MM.1S (cell line): ENCODE data around the gene ARAP3.

Experiments used
- DNase-seq: peaks from one replicate; pipeline ENCODE4 v3.0.0-alpha.2; 2015
- H2AFZ ChIP-seq: fragments of 300-600 bp; sonication (generic); 2 replicates; pipeline ENCODE4 v1.6.0; 2016; ENCODE audit warnings: antibody characterized with exemption, low read length
- H3F3A ChIP-seq: fragments of 300-600 bp; sonication (generic); 2 replicates; pipeline ENCODE4 v1.6.1; 2016; ENCODE audit warnings: mild to moderate bottlenecking, antibody characterized with exemption, low read length, moderate library complexity, mixed read lengths; ENCODE audit not compliant: insufficient read depth
- H3K27ac ChIP-seq: fragments of 300-600 bp; sonication (generic); 2 replicates; pipeline ENCODE4 v1.5.1; 2016; ENCODE audit warnings: mild to moderate bottlenecking, low read length
- H3K27me3 ChIP-seq: fragments of 300-600 bp; sonication (generic); replicated peaks from 2 replicates; pipeline ENCODE4 v1.6.0; 2016; ENCODE audit warnings: low read length; ENCODE audit not compliant: insufficient read depth
- H3K36me3 ChIP-seq: fragments of 300-600 bp; sonication (generic); replicated peaks from 2 replicates; pipeline ENCODE4 v1.6.1; 2016; ENCODE audit warnings: mild to moderate bottlenecking, low read length, mixed read lengths; ENCODE audit not compliant: insufficient read depth
- H3K4me1 ChIP-seq: fragments of 300-600 bp; sonication (generic); 2 replicates; pipeline ENCODE4 v1.6.1; 2016; ENCODE audit warnings: low read length, mixed read lengths
- H3K4me2 ChIP-seq: fragments of 300-600 bp; sonication (generic); 2 replicates; pipeline ENCODE4 v1.6.0; 2016; ENCODE audit warnings: low read depth, low read length
- H3K4me3 ChIP-seq: fragments of 300-600 bp; sonication (generic); 2 replicates; pipeline ENCODE4 v1.5.1; 2016; ENCODE audit warnings: low read length, mixed read lengths
- H3K79me2 ChIP-seq: fragments of 300-600 bp; sonication (generic); 2 replicates; pipeline ENCODE4 v1.6.1; 2016; ENCODE audit warnings: mixed run types, low read length, mixed read lengths
- H3K9ac ChIP-seq: fragments of 300-600 bp; sonication (generic); 2 replicates; pipeline ENCODE4 v1.6.1; 2016; ENCODE audit warnings: low read length, mixed read lengths
- H3K9me2 ChIP-seq: fragments of 300-600 bp; sonication (generic); replicated peaks from 2 replicates; pipeline ENCODE4 v1.6.1; 2016; ENCODE audit warnings: mild to moderate bottlenecking, low read length, mixed read lengths; ENCODE audit not compliant: insufficient read depth
- H3K9me3 ChIP-seq: fragments of 300-600 bp; sonication (generic); replicated peaks from 2 replicates; pipeline ENCODE4 v1.6.1; 2016; ENCODE audit warnings: mild to moderate bottlenecking, low read length, mixed read lengths; ENCODE audit not compliant: insufficient read depth
- H4K20me1 ChIP-seq: fragments of 300-600 bp; sonication (generic); 2 replicates; pipeline ENCODE4 v1.6.1; 2016; ENCODE audit warnings: mild to moderate bottlenecking, low read length, moderate library complexity, mixed read lengths; ENCODE audit not compliant: insufficient read depth
- EZH2 ChIP-seq: fragments of 300-600 bp; sonication (generic); optimal IDR thresholded peaks from 2 replicates; pipeline ENCODE3; 2017; ENCODE audit warnings: low read depth, mild to moderate bottlenecking, antibody characterized with exemption, low read length, mixed read lengths
- EZH2phosphoT487 ChIP-seq: fragments of 300-600 bp; sonication (generic); IDR thresholded peaks from 2 replicates; pipeline ENCODE4 v1.6.1; 2018; ENCODE audit warnings: antibody characterized with exemption, low read length
- TF ChIP-seq, protein P1 (sequence below): fragments of 300-600 bp; sonication (generic); IDR thresholded peaks from 2 replicates; pipeline ENCODE4 v1.5.1; 2016; ENCODE audit warnings: antibody characterized with exemption, low read length, mixed read lengths

The ARAP3 gene, protein sequence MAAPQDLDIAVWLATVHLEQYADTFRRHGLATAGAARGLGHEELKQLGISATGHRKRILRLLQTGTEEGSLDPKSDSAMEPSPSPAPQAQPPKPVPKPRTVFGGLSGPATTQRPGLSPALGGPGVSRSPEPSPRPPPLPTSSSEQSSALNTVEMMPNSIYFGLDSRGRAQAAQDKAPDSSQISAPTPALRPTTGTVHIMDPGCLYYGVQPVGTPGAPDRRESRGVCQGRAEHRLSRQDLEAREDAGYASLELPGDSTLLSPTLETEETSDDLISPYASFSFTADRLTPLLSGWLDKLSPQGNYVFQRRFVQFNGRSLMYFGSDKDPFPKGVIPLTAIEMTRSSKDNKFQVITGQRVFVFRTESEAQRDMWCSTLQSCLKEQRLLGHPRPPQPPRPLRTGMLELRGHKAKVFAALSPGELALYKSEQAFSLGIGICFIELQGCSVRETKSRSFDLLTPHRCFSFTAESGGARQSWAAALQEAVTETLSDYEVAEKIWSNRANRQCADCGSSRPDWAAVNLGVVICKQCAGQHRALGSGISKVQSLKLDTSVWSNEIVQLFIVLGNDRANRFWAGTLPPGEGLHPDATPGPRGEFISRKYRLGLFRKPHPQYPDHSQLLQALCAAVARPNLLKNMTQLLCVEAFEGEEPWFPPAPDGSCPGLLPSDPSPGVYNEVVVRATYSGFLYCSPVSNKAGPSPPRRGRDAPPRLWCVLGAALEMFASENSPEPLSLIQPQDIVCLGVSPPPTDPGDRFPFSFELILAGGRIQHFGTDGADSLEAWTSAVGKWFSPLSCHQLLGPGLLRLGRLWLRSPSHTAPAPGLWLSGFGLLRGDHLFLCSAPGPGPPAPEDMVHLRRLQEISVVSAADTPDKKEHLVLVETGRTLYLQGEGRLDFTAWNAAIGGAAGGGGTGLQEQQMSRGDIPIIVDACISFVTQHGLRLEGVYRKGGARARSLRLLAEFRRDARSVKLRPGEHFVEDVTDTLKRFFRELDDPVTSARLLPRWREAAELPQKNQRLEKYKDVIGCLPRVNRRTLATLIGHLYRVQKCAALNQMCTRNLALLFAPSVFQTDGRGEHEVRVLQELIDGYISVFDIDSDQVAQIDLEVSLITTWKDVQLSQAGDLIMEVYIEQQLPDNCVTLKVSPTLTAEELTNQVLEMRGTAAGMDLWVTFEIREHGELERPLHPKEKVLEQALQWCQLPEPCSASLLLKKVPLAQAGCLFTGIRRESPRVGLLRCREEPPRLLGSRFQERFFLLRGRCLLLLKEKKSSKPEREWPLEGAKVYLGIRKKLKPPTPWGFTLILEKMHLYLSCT (N-terminal part only)

DNA sequence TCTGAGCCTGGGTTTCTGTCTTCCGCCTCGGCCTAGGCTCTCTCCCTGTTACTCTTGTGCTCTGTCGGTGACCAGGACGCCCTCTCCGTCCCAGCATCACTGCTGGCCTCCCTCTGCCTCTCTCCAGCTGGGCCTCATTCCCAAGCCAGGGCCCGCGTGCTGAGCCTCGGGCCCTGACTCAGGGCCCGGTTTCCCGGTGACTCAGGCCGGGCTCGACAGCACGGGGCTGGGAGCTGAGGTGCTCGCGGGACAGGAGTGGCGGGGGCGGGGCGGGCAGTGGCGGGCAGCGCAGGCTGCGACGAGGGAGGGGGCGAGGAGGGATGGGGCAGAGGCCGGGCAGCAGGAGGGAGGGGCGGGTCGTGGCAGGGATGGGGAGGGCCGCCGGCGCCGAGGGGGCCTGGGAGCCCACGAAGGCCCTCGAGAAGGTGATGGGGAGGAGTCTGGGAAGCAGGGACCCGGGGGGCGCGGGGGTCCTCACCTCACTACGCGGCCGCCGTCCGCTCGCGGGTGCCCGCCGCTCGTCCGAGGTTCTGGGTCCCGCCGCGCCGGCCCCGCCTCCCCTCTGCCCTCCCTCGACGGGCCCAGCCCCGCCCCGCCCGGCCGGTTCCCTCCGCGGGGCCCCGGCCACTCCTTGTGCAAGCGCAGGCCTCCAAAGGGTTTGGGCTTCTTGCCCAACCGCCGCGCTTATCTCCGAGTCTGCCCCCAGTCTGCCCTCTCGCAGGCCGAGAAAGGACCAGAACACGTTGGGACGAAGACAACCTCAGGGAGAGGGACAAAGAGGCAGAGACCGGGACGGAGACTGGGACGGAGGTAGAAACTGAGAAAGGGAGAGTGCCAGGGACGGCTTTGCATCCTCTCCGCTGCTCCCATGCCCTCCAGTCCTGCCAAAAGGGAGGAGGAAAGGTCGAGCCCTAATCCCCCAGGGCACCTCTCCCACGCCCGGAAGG, at the start of gene ARAP3:
TSS of gene ARAP3 (minus strand) at position 536 of the 947 bp plus-strand sequence. CDS start 1,744 bp downstream, outside the sequence.
- TF ChIP-seq EZH2, result no peak
- TF ChIP-seq, protein P1, sequence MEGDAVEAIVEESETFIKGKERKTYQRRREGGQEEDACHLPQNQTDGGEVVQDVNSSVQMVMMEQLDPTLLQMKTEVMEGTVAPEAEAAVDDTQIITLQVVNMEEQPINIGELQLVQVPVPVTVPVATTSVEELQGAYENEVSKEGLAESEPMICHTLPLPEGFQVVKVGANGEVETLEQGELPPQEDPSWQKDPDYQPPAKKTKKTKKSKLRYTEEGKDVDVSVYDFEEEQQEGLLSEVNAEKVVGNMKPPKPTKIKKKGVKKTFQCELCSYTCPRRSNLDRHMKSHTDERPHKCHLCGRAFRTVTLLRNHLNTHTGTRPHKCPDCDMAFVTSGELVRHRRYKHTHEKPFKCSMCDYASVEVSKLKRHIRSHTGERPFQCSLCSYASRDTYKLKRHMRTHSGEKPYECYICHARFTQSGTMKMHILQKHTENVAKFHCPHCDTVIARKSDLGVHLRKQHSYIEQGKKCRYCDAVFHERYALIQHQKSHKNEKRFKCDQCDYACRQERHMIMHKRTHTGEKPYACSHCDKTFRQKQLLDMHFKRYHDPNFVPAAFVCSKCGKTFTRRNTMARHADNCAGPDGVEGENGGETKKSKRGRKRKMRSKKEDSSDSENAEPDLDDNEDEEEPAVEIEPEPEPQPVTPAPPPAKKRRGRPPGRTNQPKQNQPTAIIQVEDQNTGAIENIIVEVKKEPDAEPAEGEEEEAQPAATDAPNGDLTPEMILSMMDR, result no peak
- no peak within 1 kb of the TSS; the same call in 1 of the 2 replicates for H3K4me3 ChIP-seq
- no peak within 1 kb of the TSS for H3K9ac ChIP-seq
- H3K27ac ChIP-seq, result no peak within 1 kb of the TSS
- H2AFZ ChIP-seq, result peak within 1 kb of the TSS; percentile 45; the same call in 1 of the 2 replicates
- H3K4me2 ChIP-seq, result peak within 1 kb of the TSS; percentile 61; the same call in 1 of the 2 replicates
- H3K27me3 ChIP-seq, result peaks cover 13% of the 10 kb centered on the region; the same call in 1 of the 2 replicates
- H4K20me1 ChIP-seq, result no peaks in the 10 kb centered on the region
- H3K36me3 ChIP-seq, result no peaks in the 10 kb centered on the region
- no peaks in the 10 kb centered on the region for H3K9me2 ChIP-seq
- H3F3A ChIP-seq, result no peaks in the 10 kb centered on the region
- H3K9me3 ChIP-seq, result no peaks in the 10 kb centered on the region
- no peak for DNase-seq
- H3K79me2 ChIP-seq, result no peaks in the 10 kb centered on the region
- no peaks in the 10 kb centered on the region for H3K4me1 ChIP-seq

DNA sequence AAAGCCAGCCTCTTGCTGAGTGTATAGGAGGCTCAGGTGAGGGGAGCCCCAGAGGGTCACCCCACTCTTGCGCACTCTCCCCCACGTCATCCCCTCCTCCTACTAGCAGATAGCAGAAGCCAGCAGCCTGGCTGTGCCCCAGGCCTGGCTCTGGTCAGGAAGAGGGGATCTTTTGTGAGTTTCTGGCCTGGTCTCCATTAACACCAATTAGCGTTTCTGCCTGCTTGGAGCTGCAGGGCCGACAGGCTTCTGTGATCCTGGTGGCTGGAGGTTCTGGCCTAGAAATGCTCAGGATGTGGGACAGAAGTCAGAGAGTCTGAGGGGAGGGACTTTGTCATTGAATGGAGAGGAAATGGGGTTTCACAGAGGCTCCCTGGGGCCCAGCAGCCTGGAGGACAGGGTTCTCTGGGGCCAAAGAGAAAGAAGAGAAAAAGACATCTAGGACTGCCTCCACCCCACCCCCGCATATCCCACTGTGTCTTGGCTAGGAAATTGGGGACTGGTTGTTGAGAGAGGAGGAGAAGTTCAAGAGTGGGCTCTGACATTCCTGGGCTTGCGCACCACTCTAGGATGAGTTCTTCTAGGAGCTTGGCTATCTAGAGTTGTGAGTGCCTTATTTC, 47.5 kb upstream of the ARAP3 start:
- TF ChIP-seq, protein P1, result no peak
- no peak for TF ChIP-seq EZH2
- no peak for TF ChIP-seq EZH2phosphoT487
- no peaks in the 10 kb centered on the region for H3K9me2 ChIP-seq
- H3K9ac ChIP-seq, result no peak overlapping the region
- H4K20me1 ChIP-seq, result no peaks in the 10 kb centered on the region
- no peak overlapping the region for H2AFZ ChIP-seq
- H3K9me3 ChIP-seq, result no peaks in the 10 kb centered on the region
- no peak overlapping the region for H3K4me2 ChIP-seq
- H3K27ac ChIP-seq, result no peak overlapping the region
- no peaks in the 10 kb centered on the region for H3K79me2 ChIP-seq
- no peaks in the 10 kb centered on the region for H3K36me3 ChIP-seq
- no peaks in the 10 kb centered on the region for H3F3A ChIP-seq
- no peaks in the 10 kb centered on the region for H3K4me1 ChIP-seq
- H3K4me3 ChIP-seq, result no peak overlapping the region
- DNase-seq, result no peak
- no peaks in the 10 kb centered on the region for H3K27me3 ChIP-seq
